Kidney epithelial cell (primary cell): Measurements from ENCODE around the gene KDM6B. TPM values are rescaled to one million over a fixed set of nuclear protein-coding genes. Genes with fewer than 3 reads are reported as not detected.
"Not testable (repeated sequence)": the region's sequence is repeated elsewhere in the genome, so short reads cannot be mapped to it uniquely, and the experiment has no call there.

Experiments used
- DNase-seq: peaks from one replicate; pipeline ENCODE4 v3.0.0-alpha.2; 2010; ENCODE audit warnings: low read depth
- H3K27me3 ChIP-seq: 2 replicates; pipeline ENCODE4 v1.6.0; 2011; ENCODE audit warnings: low read length; ENCODE audit not compliant: control insufficient read depth, insufficient read depth
- H3K36me3 ChIP-seq: 2 replicates; pipeline ENCODE4 v1.5.1; 2011; ENCODE audit warnings: low read length; ENCODE audit not compliant: control insufficient read depth, insufficient read depth
- H3K4me3 ChIP-seq: 2 replicates; pipeline ENCODE4 v1.5.1; 2011; ENCODE audit warnings: low read depth, mild to moderate bottlenecking, control low read depth, low read length
- total RNA-seq: library from RNA; depleted of rRNA; stranded (reverse); fragments of >200 nt; gene quantifications from 2 replicates; pipeline ENCODE4 v1.2.3, GENCODE V29; 2015
- TF ChIP-seq, protein P1 (sequence below): IDR thresholded peaks from 2 replicates; pipeline ENCODE4 v1.5.1; 2011; ENCODE audit warnings: mild to moderate bottlenecking, moderate library complexity, low read length, control low read depth, inconsistent platforms; ENCODE audit not compliant: insufficient read depth, poor library complexity, severe bottlenecking

The KDM6B gene
- total RNA-seq, 1 donor from 2014 or later: 15.6 TPM

DNA sequence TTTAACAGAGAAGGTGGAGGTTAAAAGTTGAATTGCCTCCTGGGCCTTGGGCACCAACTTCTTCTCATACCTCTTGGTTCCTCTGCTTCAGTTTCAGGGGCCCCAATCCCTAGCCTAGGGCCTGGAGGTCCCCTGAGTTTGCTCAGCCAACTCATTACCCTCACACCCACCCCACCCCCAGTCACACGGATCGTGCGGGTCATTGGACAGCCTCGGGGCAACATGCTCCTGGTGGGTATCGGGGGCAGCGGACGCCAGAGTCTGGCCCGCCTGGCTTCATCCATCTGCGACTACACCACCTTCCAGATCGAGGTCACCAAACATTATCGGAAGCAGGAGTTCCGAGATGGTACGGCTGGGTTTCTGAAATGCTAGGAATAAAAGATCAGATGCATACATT lies 36.0 kb upstream of the KDM6B start:
- TF ChIP-seq, protein P1, sequence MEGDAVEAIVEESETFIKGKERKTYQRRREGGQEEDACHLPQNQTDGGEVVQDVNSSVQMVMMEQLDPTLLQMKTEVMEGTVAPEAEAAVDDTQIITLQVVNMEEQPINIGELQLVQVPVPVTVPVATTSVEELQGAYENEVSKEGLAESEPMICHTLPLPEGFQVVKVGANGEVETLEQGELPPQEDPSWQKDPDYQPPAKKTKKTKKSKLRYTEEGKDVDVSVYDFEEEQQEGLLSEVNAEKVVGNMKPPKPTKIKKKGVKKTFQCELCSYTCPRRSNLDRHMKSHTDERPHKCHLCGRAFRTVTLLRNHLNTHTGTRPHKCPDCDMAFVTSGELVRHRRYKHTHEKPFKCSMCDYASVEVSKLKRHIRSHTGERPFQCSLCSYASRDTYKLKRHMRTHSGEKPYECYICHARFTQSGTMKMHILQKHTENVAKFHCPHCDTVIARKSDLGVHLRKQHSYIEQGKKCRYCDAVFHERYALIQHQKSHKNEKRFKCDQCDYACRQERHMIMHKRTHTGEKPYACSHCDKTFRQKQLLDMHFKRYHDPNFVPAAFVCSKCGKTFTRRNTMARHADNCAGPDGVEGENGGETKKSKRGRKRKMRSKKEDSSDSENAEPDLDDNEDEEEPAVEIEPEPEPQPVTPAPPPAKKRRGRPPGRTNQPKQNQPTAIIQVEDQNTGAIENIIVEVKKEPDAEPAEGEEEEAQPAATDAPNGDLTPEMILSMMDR: no peak
- H3K27me3 ChIP-seq: peaks cover 6% of the 10 kb centered on the region
- H3K4me3 ChIP-seq: no peak overlapping the region
- DNase-seq: no peak
- H3K36me3 ChIP-seq: no peaks in the 10 kb centered on the region

DNA sequence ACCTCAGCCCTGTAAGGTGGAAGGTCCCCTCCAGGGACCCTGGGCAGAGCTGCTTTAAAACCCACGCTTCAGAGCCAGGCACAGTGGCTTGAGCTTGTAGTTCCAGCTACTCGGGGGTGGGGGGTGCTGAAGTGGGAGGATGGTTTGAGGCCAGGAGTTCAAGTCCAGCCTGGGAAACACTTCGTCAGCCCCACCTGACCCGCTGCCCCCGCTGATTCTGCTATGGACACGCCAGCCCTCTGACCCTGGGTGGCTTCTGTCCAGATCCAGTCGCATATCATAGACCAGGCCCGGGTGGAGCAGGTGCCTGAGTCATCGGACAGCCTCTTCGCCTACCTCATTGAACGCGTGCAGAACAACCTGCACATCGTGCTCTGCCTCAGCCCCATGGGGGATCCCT lies 35.2 kb upstream of the KDM6B start:
- TF ChIP-seq, protein P1: no peak
- no peaks in the 10 kb centered on the region for H3K36me3 ChIP-seq
- H3K4me3 ChIP-seq: no peak overlapping the region
- no peak for DNase-seq
- peaks cover 4% of the 10 kb centered on the region for H3K27me3 ChIP-seq

DNA sequence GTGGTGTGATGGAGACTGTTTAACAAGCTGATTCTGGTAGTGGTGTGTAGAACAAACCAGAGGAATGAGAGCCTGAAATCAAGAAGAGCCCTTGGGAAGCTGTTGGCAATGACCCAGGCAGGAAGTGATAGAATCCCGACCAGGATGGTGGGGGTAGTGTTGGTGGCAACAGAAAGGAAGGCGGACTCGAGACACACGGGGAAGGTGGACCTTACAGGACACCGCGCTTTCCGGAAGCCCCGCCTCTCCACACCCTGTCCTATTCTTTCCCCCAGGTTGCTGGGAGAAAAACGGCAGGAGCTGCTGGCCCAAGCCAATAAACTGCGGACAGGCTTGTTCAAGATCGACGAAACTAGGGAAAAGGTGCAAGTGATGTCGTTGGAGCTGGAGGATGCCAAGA lies 30.0 kb upstream of the KDM6B start:
- TF ChIP-seq, protein P1: no peak
- Histone ChIP-seq H3K27me3 (peaks cover 3% of the 10 kb centered on the region), H3K36me3 (no peaks in the 10 kb centered on the region), H3K4me3 (no peak overlapping the region)
- DNase-seq: no peak

DNA sequence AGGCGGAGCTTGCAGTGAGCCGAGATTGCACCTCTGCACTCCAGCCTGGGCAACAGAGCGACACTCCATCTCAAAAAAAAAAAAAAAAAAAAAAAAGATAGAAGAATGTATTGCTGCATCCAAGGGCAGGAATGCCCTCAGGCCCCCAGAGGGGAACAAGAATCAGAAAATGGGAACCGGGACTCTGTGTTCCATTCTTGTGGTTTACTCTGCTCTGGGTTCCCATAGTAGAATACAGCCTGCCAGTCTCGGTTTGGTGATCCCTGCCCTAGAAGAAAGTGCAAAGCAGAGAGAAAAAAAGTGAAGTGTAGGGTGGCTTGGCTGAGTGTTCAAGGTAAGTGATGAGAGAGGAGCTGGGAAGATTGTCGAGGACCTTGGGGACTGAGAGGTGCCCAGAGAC lies 27.4 kb upstream of the KDM6B start:
- H3K27me3 ChIP-seq: peaks cover 3% of the 10 kb centered on the region
- TF ChIP-seq, protein P1: no peak
- no peak for DNase-seq
- H3K36me3 ChIP-seq: no peaks in the 10 kb centered on the region
- H3K4me3 ChIP-seq: no peak overlapping the region

DNA sequence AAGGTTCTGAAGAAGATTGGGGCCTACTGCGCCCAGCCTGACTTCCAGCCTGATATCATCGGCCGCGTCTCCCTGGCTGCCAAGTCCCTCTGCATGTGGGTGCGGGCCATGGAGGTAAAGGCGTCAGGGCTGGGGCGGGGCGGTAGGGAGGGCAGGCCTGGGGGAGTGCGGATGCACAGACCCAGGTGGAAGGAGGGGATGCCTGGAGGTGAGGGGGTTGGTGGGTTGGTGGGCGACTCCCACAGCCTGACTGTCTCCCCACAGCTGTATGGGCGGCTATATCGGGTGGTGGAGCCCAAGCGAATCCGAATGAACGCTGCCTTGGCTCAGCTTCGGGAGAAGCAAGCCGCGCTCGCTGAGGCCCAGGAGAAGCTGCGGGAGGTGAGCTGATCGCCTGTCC lies 26.8 kb upstream of the KDM6B start:
- DNase-seq: no peak
- TF ChIP-seq, protein P1: no peak
- Histone ChIP-seq H3K36me3 (no peaks in the 10 kb centered on the region), H3K4me3 (no peak overlapping the region), H3K27me3 (peaks cover 3% of the 10 kb centered on the region)

DNA sequence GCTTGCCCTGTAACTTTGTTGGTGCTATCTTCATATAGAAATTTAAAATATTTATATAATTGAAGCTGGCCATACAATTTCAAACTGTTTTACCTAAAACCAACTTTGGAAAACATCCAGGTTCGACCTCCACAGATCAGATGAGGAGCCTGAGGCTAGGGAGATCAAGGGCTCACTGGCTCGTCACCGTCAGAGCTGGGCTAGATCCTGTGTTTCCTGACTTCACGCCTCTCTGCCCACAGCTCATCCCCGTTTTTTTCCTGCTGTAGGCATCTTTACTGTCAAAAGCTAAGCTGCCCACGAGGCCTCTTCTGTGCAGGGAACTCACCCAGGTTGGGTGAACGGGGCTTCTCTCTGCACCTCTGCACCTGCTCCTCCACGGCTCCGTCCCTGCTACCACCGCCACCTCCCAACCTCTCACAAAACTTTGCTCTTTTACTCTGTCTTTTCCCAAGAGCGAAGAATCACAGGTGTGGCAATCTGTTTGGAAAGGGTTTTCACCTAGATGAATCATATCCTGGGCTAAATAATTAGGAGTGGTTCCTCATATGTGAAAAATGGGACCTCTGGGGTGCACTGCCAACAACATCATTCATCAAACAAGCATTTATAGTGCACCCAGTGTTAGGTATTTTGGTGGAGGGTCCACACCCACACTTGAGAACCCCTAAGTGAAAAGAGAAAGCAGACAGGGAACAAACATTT lies 24.8 kb upstream of the KDM6B start:
- TF ChIP-seq, protein P1: no peak
- no peaks in the 10 kb centered on the region for H3K36me3 ChIP-seq
- no peak overlapping the region for H3K4me3 ChIP-seq
- DNase-seq: peak; percentile 10
- peaks cover 3% of the 10 kb centered on the region for H3K27me3 ChIP-seq

DNA sequence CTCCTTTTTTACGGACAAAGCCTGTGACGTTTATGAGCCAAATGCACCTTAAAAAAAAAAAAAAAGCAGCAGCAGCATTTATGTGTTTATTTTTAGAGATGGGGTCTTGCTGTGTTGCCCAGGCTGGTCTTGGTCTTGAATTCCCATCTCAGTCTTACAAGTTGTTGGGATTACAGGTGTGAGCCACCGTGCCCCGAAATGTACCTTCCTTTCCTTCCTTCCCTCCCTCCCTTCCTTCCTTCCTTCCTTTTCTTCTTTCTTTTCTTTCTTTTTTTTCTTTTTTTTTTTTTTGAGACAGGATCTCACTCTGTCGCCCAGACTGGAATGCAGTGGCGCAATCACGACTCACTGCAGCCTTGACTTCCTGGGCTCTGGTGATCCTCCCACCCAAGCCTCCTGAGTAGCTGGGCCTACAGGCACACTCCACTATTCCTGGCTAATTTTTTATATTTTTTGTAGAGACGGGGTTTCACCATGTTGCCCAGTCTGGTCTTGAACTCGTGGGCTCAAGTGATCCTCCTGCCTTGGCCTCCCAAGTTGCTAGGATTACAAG lies 24.1 kb upstream of the KDM6B start:
- peak; percentile 5 for DNase-seq
- H3K36me3 ChIP-seq, H3K27me3 ChIP-seq, H3K4me3 ChIP-seq: not testable (repeated sequence)
